ENCODE measurements around the gene ZFC3H1.

Gene ZFC3H1

GRCh38 chr12:71671311-71671710, 7.7 kb upstream of the ZFC3H1 start:
- Histone ChIP-seq H3K79me2 (ENCODE audit: control insufficient read depth, low read length) (peaks cover 12% of the 10 kb centered on the region), H4K20me1 (ENCODE audit: control insufficient read depth, insufficient read depth, low read depth, low read length) (no peaks in the 10 kb centered on the region), H3K9me3 (ENCODE audit: control insufficient read depth, insufficient read depth, low read length) (no peaks in the 10 kb centered on the region), H3K9me2 (replicated peaks; ENCODE audit: control insufficient read depth, low read length) (no peaks in the 10 kb centered on the region), H3K27me3 (ENCODE audit: control insufficient read depth, low read length) (no peaks in the 10 kb centered on the region), H3K4me2 (ENCODE audit: low read length) (no peak overlapping the region), H3K36me3 (ENCODE audit: control insufficient read depth, low read length) (peaks cover 9% of the 10 kb centered on the region), H3K4me3 (ENCODE audit: low read length) (no peak overlapping the region), H3K27ac (ENCODE audit: low read depth, low read length) (no peak overlapping the region), H3F3A (ENCODE audit: control insufficient read depth, insufficient read depth) (no peaks in the 10 kb centered on the region; the same call in 1 of the 2 replicates), H3K4me1 (ENCODE audit: control insufficient read depth, low read length) (peaks cover 8% of the 10 kb centered on the region)
- no peak for TF ChIP-seq EZH2phosphoT487 (IDR thresholded peaks at IDR 0.05; ENCODE audit: borderline replicate concordance, low read length)

- H3K9me3 ChIP-seq (ENCODE audit: control insufficient read depth, insufficient read depth, low read length) = no peaks in the 10 kb centered on the region
- H3F3A ChIP-seq (ENCODE audit: control insufficient read depth, insufficient read depth) = peaks cover 6% of the 10 kb centered on the region
- H3K27me3 ChIP-seq (ENCODE audit: control insufficient read depth, low read length) = no peaks in the 10 kb centered on the region
- H3K36me3 ChIP-seq (ENCODE audit: control insufficient read depth, low read length) = peaks cover 46% of the 10 kb centered on the region
- H3K4me3 ChIP-seq (ENCODE audit: low read length) = peak overlapping the region; percentile 99
- no peaks in the 10 kb centered on the region for H3K9me2 ChIP-seq (replicated peaks; ENCODE audit: control insufficient read depth, low read length)
- H4K20me1 ChIP-seq (ENCODE audit: control insufficient read depth, insufficient read depth, low read depth, low read length) = peaks cover 14% of the 10 kb centered on the region
- H3K27ac ChIP-seq (ENCODE audit: low read depth, low read length) = no peak overlapping the region
- peaks cover 27% of the 10 kb centered on the region for H3K4me1 ChIP-seq (ENCODE audit: control insufficient read depth, low read length)
- no peak for TF ChIP-seq EZH2phosphoT487 (IDR thresholded peaks at IDR 0.05; ENCODE audit: borderline replicate concordance, low read length)
- TF ChIP-seq, protein P1, sequence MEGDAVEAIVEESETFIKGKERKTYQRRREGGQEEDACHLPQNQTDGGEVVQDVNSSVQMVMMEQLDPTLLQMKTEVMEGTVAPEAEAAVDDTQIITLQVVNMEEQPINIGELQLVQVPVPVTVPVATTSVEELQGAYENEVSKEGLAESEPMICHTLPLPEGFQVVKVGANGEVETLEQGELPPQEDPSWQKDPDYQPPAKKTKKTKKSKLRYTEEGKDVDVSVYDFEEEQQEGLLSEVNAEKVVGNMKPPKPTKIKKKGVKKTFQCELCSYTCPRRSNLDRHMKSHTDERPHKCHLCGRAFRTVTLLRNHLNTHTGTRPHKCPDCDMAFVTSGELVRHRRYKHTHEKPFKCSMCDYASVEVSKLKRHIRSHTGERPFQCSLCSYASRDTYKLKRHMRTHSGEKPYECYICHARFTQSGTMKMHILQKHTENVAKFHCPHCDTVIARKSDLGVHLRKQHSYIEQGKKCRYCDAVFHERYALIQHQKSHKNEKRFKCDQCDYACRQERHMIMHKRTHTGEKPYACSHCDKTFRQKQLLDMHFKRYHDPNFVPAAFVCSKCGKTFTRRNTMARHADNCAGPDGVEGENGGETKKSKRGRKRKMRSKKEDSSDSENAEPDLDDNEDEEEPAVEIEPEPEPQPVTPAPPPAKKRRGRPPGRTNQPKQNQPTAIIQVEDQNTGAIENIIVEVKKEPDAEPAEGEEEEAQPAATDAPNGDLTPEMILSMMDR (IDR thresholded peaks at IDR 0.05; ENCODE audit: low read depth, low read length, poor library complexity, severe bottlenecking) = no peak
- peaks cover 58% of the 10 kb centered on the region for H3K79me2 ChIP-seq (ENCODE audit: control insufficient read depth, low read length)
- peak overlapping the region; percentile 93 for H3K4me2 ChIP-seq (ENCODE audit: low read length)
These were observed 2.6 kb upstream of the ZFC3H1 start for GRCh38 chr12:71666259-71666658.

DNA sequence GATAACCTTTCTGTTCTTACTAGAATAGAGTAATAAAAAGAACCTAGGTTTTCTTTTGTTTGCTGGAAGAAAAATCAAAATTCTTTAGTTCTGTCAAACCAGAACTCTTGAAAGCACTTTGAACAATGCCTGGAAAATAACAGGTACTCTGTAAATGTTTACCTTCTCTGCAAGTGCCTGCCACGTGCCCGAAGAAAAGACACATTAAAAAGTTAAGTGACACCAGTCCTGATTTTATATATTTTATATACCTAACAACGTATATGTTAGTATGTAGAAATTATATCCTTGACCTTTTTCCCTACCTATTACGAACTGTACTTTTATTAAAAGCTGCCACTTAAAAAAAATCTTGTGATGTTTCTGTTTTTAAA, 1.4 kb upstream of the ZFC3H1 start:
- no peaks in the 10 kb centered on the region for H3K27me3 ChIP-seq (ENCODE audit: control insufficient read depth, low read length)
- no peaks in the 10 kb centered on the region for H3K9me3 ChIP-seq (ENCODE audit: control insufficient read depth, insufficient read depth, low read length)
- H4K20me1 ChIP-seq (ENCODE audit: control insufficient read depth, insufficient read depth, low read depth, low read length) = peaks cover 14% of the 10 kb centered on the region
- peak overlapping the region; percentile 93 for H3K4me2 ChIP-seq (ENCODE audit: low read length)
- TF ChIP-seq, protein P1 (IDR thresholded peaks at IDR 0.05; ENCODE audit: low read depth, low read length, poor library complexity, severe bottlenecking) = no peak
- no peak for TF ChIP-seq EZH2phosphoT487 (IDR thresholded peaks at IDR 0.05; ENCODE audit: borderline replicate concordance, low read length)
- H3K79me2 ChIP-seq (ENCODE audit: control insufficient read depth, low read length) = peaks cover 66% of the 10 kb centered on the region
- H3K36me3 ChIP-seq (ENCODE audit: control insufficient read depth, low read length) = peaks cover 52% of the 10 kb centered on the region
- H3F3A ChIP-seq (ENCODE audit: control insufficient read depth, insufficient read depth) = peaks cover 6% of the 10 kb centered on the region
- H3K4me3 ChIP-seq (ENCODE audit: low read length) = peak overlapping the region; percentile 99
- no peaks in the 10 kb centered on the region for H3K9me2 ChIP-seq (replicated peaks; ENCODE audit: control insufficient read depth, low read length)
- H3K4me1 ChIP-seq (ENCODE audit: control insufficient read depth, low read length) = peaks cover 27% of the 10 kb centered on the region
- H3K27ac ChIP-seq (ENCODE audit: low read depth, low read length) = peak overlapping the region; percentile 91

- Histone ChIP-seq H3K27ac (ENCODE audit: low read depth, low read length) (peak overlapping the region; percentile 91), H3K36me3 (ENCODE audit: control insufficient read depth, low read length) (peaks cover 57% of the 10 kb centered on the region), H3F3A (ENCODE audit: control insufficient read depth, insufficient read depth) (peaks cover 6% of the 10 kb centered on the region), H3K27me3 (ENCODE audit: control insufficient read depth, low read length) (no peaks in the 10 kb centered on the region), H3K9me2 (replicated peaks; ENCODE audit: control insufficient read depth, low read length) (no peaks in the 10 kb centered on the region), H3K4me3 (ENCODE audit: low read length) (peak overlapping the region; percentile 99), H4K20me1 (ENCODE audit: control insufficient read depth, insufficient read depth, low read depth, low read length) (peaks cover 14% of the 10 kb centered on the region), H3K4me2 (ENCODE audit: low read length) (peak overlapping the region; percentile 93), H3K4me1 (ENCODE audit: control insufficient read depth, low read length) (peaks cover 29% of the 10 kb centered on the region), H3K79me2 (ENCODE audit: control insufficient read depth, low read length) (peaks cover 72% of the 10 kb centered on the region), H3K9me3 (ENCODE audit: control insufficient read depth, insufficient read depth, low read length) (no peaks in the 10 kb centered on the region)
- no peak for TF ChIP-seq EZH2phosphoT487 (IDR thresholded peaks at IDR 0.05; ENCODE audit: borderline replicate concordance, low read length)
- TF ChIP-seq, protein P1 (IDR thresholded peaks at IDR 0.05; ENCODE audit: low read depth, low read length, poor library complexity, severe bottlenecking) = no peak
These were observed 902 bp upstream of the ZFC3H1 start for GRCh38 chr12:71664411-71665089.
